ENCODE measurements around the gene ARL6IP4.

DNA sequence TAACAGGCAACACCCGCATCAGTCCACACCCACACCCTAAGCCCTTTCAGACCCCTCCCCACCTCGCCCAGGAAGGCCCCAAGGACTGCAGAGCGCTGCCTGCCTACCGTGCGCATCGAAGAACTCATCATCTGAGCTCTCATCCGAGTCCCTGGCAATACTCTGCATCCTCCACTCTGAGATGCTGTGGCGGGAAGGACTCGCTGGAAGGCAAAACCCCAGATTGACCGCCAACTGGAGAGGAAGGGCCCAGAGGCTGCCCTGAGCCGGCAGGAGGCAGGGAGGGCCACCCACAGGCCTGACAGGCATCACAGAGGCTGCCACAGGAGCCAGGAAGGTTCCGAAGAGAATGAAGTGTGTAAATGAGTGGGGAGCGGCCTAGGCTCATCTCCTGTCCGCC lies 23.8 kb downstream of the ARL6IP4 start:
- TF ChIP-seq, protein P1, sequence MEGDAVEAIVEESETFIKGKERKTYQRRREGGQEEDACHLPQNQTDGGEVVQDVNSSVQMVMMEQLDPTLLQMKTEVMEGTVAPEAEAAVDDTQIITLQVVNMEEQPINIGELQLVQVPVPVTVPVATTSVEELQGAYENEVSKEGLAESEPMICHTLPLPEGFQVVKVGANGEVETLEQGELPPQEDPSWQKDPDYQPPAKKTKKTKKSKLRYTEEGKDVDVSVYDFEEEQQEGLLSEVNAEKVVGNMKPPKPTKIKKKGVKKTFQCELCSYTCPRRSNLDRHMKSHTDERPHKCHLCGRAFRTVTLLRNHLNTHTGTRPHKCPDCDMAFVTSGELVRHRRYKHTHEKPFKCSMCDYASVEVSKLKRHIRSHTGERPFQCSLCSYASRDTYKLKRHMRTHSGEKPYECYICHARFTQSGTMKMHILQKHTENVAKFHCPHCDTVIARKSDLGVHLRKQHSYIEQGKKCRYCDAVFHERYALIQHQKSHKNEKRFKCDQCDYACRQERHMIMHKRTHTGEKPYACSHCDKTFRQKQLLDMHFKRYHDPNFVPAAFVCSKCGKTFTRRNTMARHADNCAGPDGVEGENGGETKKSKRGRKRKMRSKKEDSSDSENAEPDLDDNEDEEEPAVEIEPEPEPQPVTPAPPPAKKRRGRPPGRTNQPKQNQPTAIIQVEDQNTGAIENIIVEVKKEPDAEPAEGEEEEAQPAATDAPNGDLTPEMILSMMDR (conservative IDR thresholded peaks at IDR 0.05), result no peak
- TF ChIP-seq EZH2 (IDR thresholded peaks at IDR 0.05; ENCODE audit: low read depth), result no peak
